Erythroblast (primary cell): ENCODE measurements around the gene KRTAP9-8.
"Not testable (repeated sequence)": the region's sequence is repeated elsewhere in the genome, so short reads cannot be mapped to it uniquely, and the experiment has no call there.

ENCODE experiments used
- DNase-seq, 2 experiments: peaks; one replicate each; lab custom pipeline; 2025; lab: John Stamatoyannopoulos, UW
- GATA1 ChIP-seq: IDR thresholded peaks from 2 replicates; pipeline ENCODE4 v1.6.1; 2011; ENCODE audit warnings: low read depth, mild to moderate bottlenecking, control low read depth, low read length, moderate library complexity
- POLR2A ChIP-seq: IDR thresholded peaks from 2 replicates; pipeline ENCODE4 v1.6.1; 2011; ENCODE audit warnings: mild to moderate bottlenecking, low read length

KRTAP9-8 gene

GRCh38 chr17:41237949-41238437, at the start of gene KRTAP9-8:
Gene KRTAP9-8, plus strand, starts transcription at chr17:41237999. Its CDS starts 53 bp downstream, at chr17:41238052.
- not testable (repeated sequence) for DNase-seq

GRCh38 chr17:41189837-41190318, 47.9 kb upstream of the KRTAP9-8 start, which contains the start of gene KRTAP9-1:
Gene KRTAP9-1, plus strand, starts transcription at chr17:41189887. Its CDS starts 0 bp downstream, at chr17:41189887.
- not testable (repeated sequence) for DNase-seq

GRCh38 chr17:41190328-41190727, 47.5 kb upstream of the KRTAP9-8 start:
- no peak for DNase-seq
- no peak for TF ChIP-seq POLR2A

- no peak for TF ChIP-seq POLR2A
- TF ChIP-seq GATA1: no peak
- no peak for DNase-seq
Measured at GRCh38 chr17:41196068-41196467, 41.7 kb upstream of the KRTAP9-8 start.

GRCh38 chr17:41199421-41200078, 38.2 kb upstream of the KRTAP9-8 start:
- DNase-seq: no peak
- TF ChIP-seq POLR2A (no peak), GATA1 (no peak)

- DNase-seq: no peak
- TF ChIP-seq POLR2A (no peak), GATA1 (no peak)
Measured at GRCh38 chr17:41211845-41212466, 25.8 kb upstream of the KRTAP9-8 start.

GRCh38 chr17:41212524-41213169, 25.2 kb upstream of the KRTAP9-8 start:
- no peak for DNase-seq
- TF ChIP-seq GATA1: no peak
- TF ChIP-seq POLR2A: no peak

- DNase-seq: no peak
- TF ChIP-seq POLR2A (no peak), GATA1 (no peak)
Measured at GRCh38 chr17:41215681-41216080, 22.1 kb upstream of the KRTAP9-8 start.

- no peak for TF ChIP-seq POLR2A
- no peak for TF ChIP-seq GATA1
- DNase-seq: no peak
Measured at GRCh38 chr17:41223821-41224220, 14.0 kb upstream of the KRTAP9-8 start.

- no peak for TF ChIP-seq POLR2A
- no peak for TF ChIP-seq GATA1
- no peak for DNase-seq
Measured at GRCh38 chr17:41226051-41226450, 11.7 kb upstream of the KRTAP9-8 start.

GRCh38 chr17:41226598-41227095, 11.2 kb upstream of the KRTAP9-8 start, which contains the start of gene KRTAP9-2:
Gene KRTAP9-2, plus strand, starts transcription at chr17:41226648. Its CDS starts 7 bp downstream, at chr17:41226655.
- DNase-seq: not testable (repeated sequence)

GRCh38 chr17:41230094-41230493, 7.7 kb upstream of the KRTAP9-8 start:
- no peak for DNase-seq
- TF ChIP-seq GATA1 (no peak), POLR2A (no peak)

- no peak for DNase-seq
- TF ChIP-seq GATA1 (no peak), POLR2A (no peak)
Measured at GRCh38 chr17:41231731-41232130, 6.1 kb upstream of the KRTAP9-8 start.

GRCh38 chr17:41232399-41233105, 5.2 kb upstream of the KRTAP9-8 start, which contains the start of gene KRTAP9-3:
Gene KRTAP9-3, plus strand, starts transcription at chr17:41232449. Its CDS starts 53 bp downstream, at chr17:41232502.
- not testable (repeated sequence) for DNase-seq

- not testable (repeated sequence) for DNase-seq
Measured at GRCh38 chr17:41237116-41237515, 683 bp upstream of the KRTAP9-8 start.

GRCh38 chr17:41246995-41247787, 9.4 kb downstream of the KRTAP9-8 start:
- not testable (repeated sequence) for DNase-seq

GRCh38 chr17:41249637-41250240, 11.9 kb downstream of the KRTAP9-8 start, which contains the start of gene KRTAP9-4:
Gene KRTAP9-4, plus strand, starts transcription at chr17:41249687. Its CDS starts 34 bp downstream, at chr17:41249721.
- DNase-seq: not testable (repeated sequence)
